Ramos (cell line): Measurements from ENCODE around the gene ZBTB45.

ENCODE experiments used
- in situ Hi-C: fragments of 300-500 bp; cut with MboI; formaldehyde crosslinking; loops from one replicate; pipeline ENCODE4 v1.14.3; 2022; ENCODE audit warnings: low sequenced_read_pairs; ENCODE audit not compliant: unreplicated experiment

Gene ZBTB45

GRCh38 chr19:58519355-58520256, at the start of gene ZBTB45:
ZBTB45 (minus strand) TSS chr19:58519810; CDS start chr19:58517673, 2,137 bp downstream.
- in situ Hi-C loops = no loop called here

GRCh38 chr19:58568453-58569130, 49.0 kb upstream of the ZBTB45 start:
- in situ Hi-C loops = no loop called here

DNA sequence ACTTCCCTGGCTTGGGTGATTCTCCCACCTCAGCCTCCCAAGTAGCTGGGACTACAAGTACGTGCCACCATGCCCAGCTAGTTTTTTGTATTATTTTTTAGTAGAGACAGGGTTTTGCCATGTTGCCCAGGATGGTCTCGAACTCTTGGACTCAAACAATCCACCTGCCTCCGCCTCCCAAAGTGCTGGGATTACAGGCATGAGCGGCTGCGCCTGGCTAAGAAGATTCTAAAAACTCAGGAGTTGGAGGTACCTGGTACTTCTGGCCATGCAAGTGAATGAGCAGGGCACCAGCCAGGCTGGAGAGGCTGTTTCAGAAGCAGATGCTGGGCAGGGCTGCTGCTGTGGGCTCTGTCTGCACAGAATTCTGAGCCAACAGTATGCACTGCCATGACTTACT, 47.4 kb upstream of the ZBTB45 start:
- in situ Hi-C loops = no loop called here

GRCh38 chr19:58563823-58564222, 44.2 kb upstream of the ZBTB45 start:
- in situ Hi-C loops = no loop called here

- in situ Hi-C loops = no loop called here
These were observed 43.5 kb upstream of the ZBTB45 start for GRCh38 chr19:58563034-58563573.

DNA sequence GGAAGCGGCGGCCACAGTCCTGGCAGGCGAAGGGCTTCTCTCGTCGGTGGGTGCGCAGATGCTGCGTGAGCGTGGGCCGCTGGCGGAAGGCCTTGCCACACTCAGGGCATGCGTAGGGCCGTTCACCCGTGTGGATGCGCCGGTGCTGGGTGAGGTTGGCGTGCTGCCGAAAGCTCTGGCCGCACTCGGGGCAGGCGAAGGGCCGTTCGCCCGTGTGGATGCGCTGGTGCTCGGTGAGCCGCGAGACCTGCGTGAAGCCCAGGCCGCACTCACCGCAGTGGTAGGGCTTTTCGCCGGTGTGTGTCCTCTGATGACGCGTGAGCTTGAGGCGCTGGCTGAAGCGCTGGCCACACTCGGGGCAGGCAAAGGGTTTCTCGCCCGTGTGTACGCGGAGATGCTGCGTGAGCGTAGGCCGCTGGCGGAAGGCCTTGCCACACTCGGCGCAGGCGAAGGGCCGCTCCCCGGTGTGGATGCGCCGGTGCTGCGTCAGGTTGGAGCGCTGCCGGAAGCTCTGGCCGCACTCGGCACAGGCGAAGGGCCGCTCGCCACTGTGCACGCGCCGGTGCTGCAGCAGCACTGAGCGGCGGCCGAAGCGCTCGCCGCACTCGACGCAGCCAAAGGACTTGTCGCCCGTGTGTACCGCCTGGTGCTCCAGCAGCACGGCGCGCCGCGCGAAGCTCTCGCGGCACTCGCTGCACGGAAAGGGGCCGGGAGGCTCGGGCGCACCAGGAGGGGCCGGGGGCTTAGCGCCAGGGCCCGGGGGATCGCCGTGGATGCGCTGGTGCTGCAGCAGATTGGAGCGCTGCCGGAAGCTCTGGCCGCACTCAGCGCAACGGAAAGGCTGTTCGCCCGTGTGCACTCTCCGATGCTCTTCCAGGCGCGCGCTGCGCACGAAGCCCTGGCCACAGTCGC, 42.8 kb upstream of the ZBTB45 start:
- in situ Hi-C loops = no loop called here

DNA sequence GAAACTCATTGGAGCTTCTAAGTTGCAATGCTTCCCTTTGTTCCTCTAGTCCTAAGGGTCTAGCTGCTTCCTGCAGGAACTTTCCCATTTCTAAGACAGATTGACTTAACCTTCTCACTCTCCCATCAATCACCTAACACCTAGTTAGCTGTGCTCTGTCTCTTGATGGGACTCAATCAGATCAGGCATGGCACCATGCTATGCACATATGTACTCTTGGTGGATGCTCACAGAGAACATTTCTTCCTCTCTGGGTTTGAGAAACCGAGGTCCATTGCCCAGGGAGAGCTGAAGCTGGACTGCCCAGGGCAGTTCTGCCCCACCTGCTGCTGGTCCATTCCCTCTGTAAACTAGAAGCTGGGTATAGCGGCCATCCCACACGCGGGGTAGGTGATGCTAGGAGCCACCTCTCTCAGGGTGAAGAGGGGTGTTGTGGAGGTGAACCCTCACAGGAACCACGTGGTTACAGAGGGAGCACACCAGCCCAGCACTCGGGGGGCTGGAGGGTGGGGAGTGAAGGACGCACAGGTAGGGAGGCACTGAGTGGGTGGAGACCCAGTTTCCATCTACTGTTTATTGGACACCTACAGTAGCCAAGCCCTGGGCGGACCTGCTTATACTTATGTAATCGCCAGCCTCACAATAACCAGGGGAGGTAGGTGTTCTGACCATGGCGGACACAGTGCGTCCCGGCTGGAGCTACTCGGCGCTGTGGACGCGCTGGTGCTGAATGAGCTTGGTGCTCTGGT, 41.9 kb upstream of the ZBTB45 start:
- in situ Hi-C loops = no loop called here

- in situ Hi-C loops = no loop called here
These were observed 41.3 kb upstream of the ZBTB45 start for GRCh38 chr19:58560921-58561320.

DNA sequence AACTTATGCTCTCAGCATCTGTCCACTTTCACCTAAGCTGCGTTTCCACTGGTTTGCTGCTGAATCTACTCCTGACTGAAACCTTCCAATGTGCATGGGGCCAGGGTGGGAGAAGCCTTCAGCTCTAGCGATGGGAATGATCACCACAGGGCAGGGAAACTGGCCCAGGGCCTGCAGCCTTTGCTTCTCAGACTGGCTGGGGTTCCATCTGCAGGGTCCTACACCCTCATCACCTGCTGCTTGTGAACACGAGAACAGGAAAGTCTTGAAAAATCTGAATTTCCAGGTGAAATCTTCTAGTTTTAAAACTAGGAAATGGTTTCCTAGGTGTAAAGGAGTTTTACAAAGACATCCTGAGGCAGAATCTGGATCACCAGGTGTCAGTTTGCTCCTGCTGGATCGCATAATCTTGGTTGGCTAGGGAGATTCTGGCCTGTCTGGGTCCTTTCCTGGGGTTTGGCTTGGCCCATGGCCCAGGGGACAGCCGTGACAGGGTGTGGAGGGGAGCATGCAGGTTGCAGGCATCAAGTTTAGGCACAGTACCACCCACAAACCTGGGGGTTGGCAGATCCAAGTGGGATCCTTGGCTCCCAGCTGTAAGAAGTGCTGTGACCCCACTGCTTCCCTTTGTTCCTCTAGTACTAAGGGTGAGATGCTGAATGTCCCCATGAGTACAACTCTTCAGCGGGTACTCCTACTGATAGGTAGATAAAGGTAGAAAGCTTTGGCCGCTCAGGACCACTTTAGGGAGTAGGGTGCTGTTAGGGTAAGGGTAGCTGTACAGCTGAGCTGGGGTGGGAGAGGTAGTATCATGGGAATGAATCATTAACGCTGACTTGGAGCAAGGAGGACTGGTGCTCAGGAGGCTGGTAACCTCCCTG, 40.6 kb upstream of the ZBTB45 start:
- in situ Hi-C loops = no loop called here

DNA sequence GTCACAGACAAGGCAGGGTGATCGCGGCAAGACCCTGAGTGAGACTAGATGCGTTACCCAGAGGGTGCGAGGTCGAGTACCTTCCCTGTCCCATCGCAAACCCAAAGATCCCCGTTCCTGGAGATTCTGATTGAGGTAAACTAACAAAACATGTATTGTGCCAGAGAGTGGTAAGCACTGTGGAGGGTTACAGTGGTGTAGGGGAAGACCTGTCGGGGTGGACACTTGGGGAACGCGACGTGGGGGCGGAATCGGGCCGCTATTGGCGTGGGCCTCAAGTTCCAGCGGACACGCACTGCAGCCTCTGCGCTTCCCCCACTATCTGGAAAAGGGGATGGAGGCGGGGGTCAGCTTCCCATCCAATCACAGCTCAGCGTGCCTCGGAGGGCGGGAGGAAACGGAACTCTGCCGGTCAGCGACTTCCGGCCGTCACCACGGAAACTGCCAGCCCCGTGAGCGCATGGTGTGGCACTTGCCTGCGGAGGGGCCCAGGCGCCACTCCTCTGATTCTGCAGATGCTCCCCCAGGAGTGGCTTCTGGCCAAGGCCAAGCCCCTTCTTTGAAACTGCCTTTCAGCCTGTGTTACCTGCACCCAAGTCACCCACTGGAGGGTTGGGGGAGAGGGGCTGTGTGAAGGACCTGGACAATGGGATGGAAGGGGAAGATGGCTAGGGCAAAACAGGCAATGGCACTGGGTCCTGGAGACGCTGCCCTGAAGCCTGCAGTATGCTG, 39.8 kb upstream of the ZBTB45 start:
- in situ Hi-C loops = no loop called here

GRCh38 chr19:58558623-58559274, 39.1 kb upstream of the ZBTB45 start:
- in situ Hi-C loops = no loop called here

DNA sequence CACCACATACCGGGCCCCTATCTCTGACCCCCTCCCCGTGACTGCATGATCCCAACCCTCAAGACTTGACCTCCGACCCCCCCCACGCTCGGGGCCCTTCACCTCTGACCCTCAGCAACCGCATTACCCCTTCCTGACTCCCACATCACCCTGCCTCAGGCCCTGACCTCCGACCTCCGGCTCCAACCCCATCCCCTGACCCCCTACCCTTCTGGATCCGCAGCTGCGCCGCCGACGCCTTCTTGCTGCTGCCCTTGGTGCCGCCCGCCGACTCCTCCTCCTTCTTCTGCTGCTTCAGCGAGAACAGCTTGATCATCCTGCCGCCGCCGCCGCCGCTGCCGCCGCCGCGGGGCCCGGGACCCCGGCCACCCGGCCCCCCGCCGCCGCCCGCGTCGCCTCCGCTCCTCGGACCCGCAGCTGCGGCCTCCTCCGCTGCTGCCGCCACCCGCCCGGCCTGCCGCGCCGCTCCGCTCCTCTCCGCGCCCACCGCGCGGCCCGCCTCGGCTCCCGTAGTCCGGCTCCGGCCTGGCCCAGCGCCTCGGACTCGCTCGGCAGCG, 38.5 kb upstream of the ZBTB45 start, which contains the start of gene UBE2M:
TSS of gene UBE2M (minus strand) at position 546 of the 557 bp plus-strand sequence. CDS start at position 316, 230 bp downstream.
- in situ Hi-C loops = no loop called here

- in situ Hi-C loops = no loop called here
These were observed 37.8 kb upstream of the ZBTB45 start for GRCh38 chr19:58557221-58558065.

- in situ Hi-C loops = no loop called here
These were observed 37.1 kb upstream of the ZBTB45 start for GRCh38 chr19:58556622-58557220.

- in situ Hi-C loops = no loop called here
These were observed 36.5 kb upstream of the ZBTB45 start for GRCh38 chr19:58555920-58556621.
